Liver (tissue), 9 donors: ENCODE measurements around the gene B3GALNT1. TPM values are rescaled to one million over a fixed set of nuclear protein-coding genes. Genes with fewer than 3 reads are reported as not detected.

Experiments used
- DNase-seq: peaks from one replicate; pipeline ENCODE4 v3.0.0-alpha.2; 2017; ENCODE audit warnings: low spot score
- H3K27ac ChIP-seq, 2 donors: one replicate each; pipeline ENCODE4 v1.7.0; 2013; ENCODE audit warnings: inconsistent platforms in 2 of 2, low read length in 2 of 2, control low read depth in 1 of 2, low read depth in 1 of 2, mild to moderate bottlenecking in 1 of 2
- H3K27me3 ChIP-seq, 4 donors: one replicate each; pipeline versions ENCODE4 v1.6.1 to v1.7.0; 2013; ENCODE audit warnings: low read length in 3 of 4, inconsistent platforms in 1 of 4, mild to moderate bottlenecking in 1 of 4, moderate library complexity in 1 of 4; ENCODE audit not compliant: control insufficient read depth in 4 of 4, insufficient read depth in 4 of 4
- H3K36me3 ChIP-seq, 4 donors: one replicate each; pipeline versions ENCODE4 v1.6.1 to v1.7.0; 2013; ENCODE audit warnings: low read length in 3 of 4, mild to moderate bottlenecking in 3 of 4, low read depth in 1 of 4, moderate library complexity in 1 of 4; ENCODE audit not compliant: control insufficient read depth in 4 of 4, insufficient read depth in 3 of 4
- H3K4me1 ChIP-seq, 4 donors: one replicate each; pipeline versions ENCODE4 v1.6.1 to v1.7.0; 2013; ENCODE audit warnings: low read length in 3 of 4, mild to moderate bottlenecking in 3 of 4, moderate library complexity in 1 of 4; ENCODE audit not compliant: control insufficient read depth in 4 of 4, insufficient read depth in 4 of 4
- H3K4me3 ChIP-seq, 3 donors: one replicate each; pipeline versions ENCODE4 v1.6.1 to v1.7.0; 2013; ENCODE audit warnings: low read length in 3 of 3, control low read depth in 1 of 3, low read depth in 1 of 3, mild to moderate bottlenecking in 1 of 3
- H3K9ac ChIP-seq, 2 donors: one replicate each; pipeline ENCODE4 v1.7.0; 2013; ENCODE audit warnings: low read length in 2 of 2, mild to moderate bottlenecking in 2 of 2, moderate library complexity in 2 of 2, control low read depth in 1 of 2, low read depth in 1 of 2
- H3K9me3 ChIP-seq, 4 donors: one replicate each; pipeline versions ENCODE4 v1.6.1 to v1.7.0; 2013; ENCODE audit warnings: low read length in 3 of 4; ENCODE audit not compliant: control insufficient read depth in 4 of 4
- EGR1 ChIP-seq, 2 donors: IDR thresholded peaks; 2 replicates each; pipeline ENCODE4 v1.6.1; 2016 to 2018; ENCODE audit warnings: antibody characterized with exemption in 2 of 2, low read depth in 2 of 2
- FOXA1 ChIP-seq: IDR thresholded peaks from 2 replicates; pipeline ENCODE4 v1.6.1; 2016; ENCODE audit warnings: antibody characterized with exemption
- FOXA2 ChIP-seq: IDR thresholded peaks from 2 replicates; pipeline ENCODE4 v1.6.1; 2016; ENCODE audit warnings: antibody characterized with exemption
- GABPA ChIP-seq, 2 donors: IDR thresholded peaks in 1 of 2; conservative IDR thresholded peaks in 1 of 2; 2 replicates each; pipeline ENCODE4 v1.6.1; 2016; ENCODE audit warnings: antibody characterized with exemption in 2 of 2, mild to moderate bottlenecking in 1 of 2, moderate library complexity in 1 of 2
- HNF4A ChIP-seq, 2 donors: conservative IDR thresholded peaks; 2 replicates each; pipeline ENCODE4 v1.6.1; 2016; ENCODE audit warnings: antibody characterized with exemption in 2 of 2, mild to moderate bottlenecking in 2 of 2
- HNF4G ChIP-seq: IDR thresholded peaks from 2 replicates; pipeline ENCODE4 v1.6.1; 2016; ENCODE audit warnings: antibody characterized with exemption
- JUND ChIP-seq, 2 donors: IDR thresholded peaks; 2 replicates each; pipeline ENCODE4 v1.6.1; 2016; ENCODE audit warnings: antibody characterized with exemption in 2 of 2
- NR2F2 ChIP-seq: IDR thresholded peaks from 2 replicates; pipeline ENCODE4 v1.6.1; 2016; ENCODE audit warnings: antibody characterized with exemption
- RAD21 ChIP-seq, 2 donors: IDR thresholded peaks; 2 replicates each; pipeline ENCODE4 v1.6.1; 2016; ENCODE audit warnings: antibody characterized with exemption in 2 of 2, mild to moderate bottlenecking in 2 of 2
- RXRA ChIP-seq, 2 donors: IDR thresholded peaks; 2 replicates each; pipeline ENCODE4 v1.6.1; 2017 to 2018; ENCODE audit warnings: antibody characterized with exemption in 2 of 2, mild to moderate bottlenecking in 1 of 2
- SP1 ChIP-seq: IDR thresholded peaks from 2 replicates; pipeline ENCODE4 v1.6.1; 2018; ENCODE audit warnings: antibody characterized with exemption, mild to moderate bottlenecking
- TAF1 ChIP-seq: conservative IDR thresholded peaks from 2 replicates; pipeline ENCODE4 v1.6.1; 2016; ENCODE audit warnings: antibody characterized with exemption, mild to moderate bottlenecking
- YY1 ChIP-seq: IDR thresholded peaks from 2 replicates; pipeline ENCODE4 v1.6.1; 2016; ENCODE audit warnings: antibody characterized with exemption, mild to moderate bottlenecking
- ZBTB33 ChIP-seq: IDR thresholded peaks from 2 replicates; pipeline ENCODE4 v1.6.1; 2016; ENCODE audit warnings: antibody characterized with exemption
- WGBS: extraction: QIAGEN DNeasy Blood & Tissue Kit; methylation state at CpG from one replicate; pipeline ENCODE4 v1.1.7; 2013; 5-methylcytosine and 5-hydroxymethylcytosine counted together
- polyA plus RNA-seq, 2 donors: library from polyadenylated mRNA; stranded (reverse) in 1 of 2; unstranded in 1 of 2; fragments of 200-250 nt in 1 of 2; fragments of >200 nt in 1 of 2; fragmentation: Nextera tagmentation in 1 of 2; extraction: Ambion mirVana in 1 of 2; gene quantifications; one replicate each; pipeline versions ENCODE4 v1.2.1 to v1.2.3, GENCODE V29; 2013 to 2015
- total RNA-seq, 2 donors: library from RNA; depleted of rRNA; stranded (reverse); fragments of >200 nt; gene quantifications; one replicate each; pipeline ENCODE4 v1.2.3, GENCODE V29; 2014
- TF ChIP-seq, protein P1 (sequence below): IDR thresholded peaks from 2 replicates; pipeline ENCODE4 v1.6.1; 2016; ENCODE audit warnings: antibody characterized with exemption
- TF ChIP-seq, protein P2 (sequence below): fragments of 150-350 bp; IDR thresholded peaks from 2 replicates; pipeline ENCODE4 v1.5.1; 2017; ENCODE audit warnings: improper control_type of control experiment, low read depth, low read length; ENCODE audit not compliant: missing input control
- TF ChIP-seq, protein P3 (sequence below): IDR thresholded peaks from 2 replicates; pipeline ENCODE4 v1.6.1; 2016; ENCODE audit warnings: antibody characterized with exemption, mild to moderate bottlenecking
- donor health status: healthy.
- donor health status: healthy.
- donor health status: healthy.
- donor health status: healthy.
- donor health status: healthy.

Gene B3GALNT1
- total and polyA plus RNA-seq, 4 donors, result 0.56 to 23.7 (median 1.00) TPM

GRCh38 chr3:161148832-161149475, 43.8 kb upstream of the B3GALNT1 start:
- Histone ChIP-seq H3K27ac (no peak overlapping the region), H3K9me3 (no peaks in the 10 kb centered on the region), H3K27me3 (no peaks in the 10 kb centered on the region), H3K4me3 (no peak overlapping the region), H3K9ac (no peak overlapping the region), H3K4me1 (no peaks in the 10 kb centered on the region), H3K36me3 (no peaks in the 10 kb centered on the region)
- no peak for DNase-seq
- WGBS, result 94% methylated on average over 4 of the region's 4 CpGs
- TF ChIP-seq GABPA (IDR thresholded peaks at IDR 0.05 in 1 of 2, conservative IDR thresholded peaks at IDR 0.05 in 1 of 2) (no peak), RXRA (IDR thresholded peaks at IDR 0.05) (no peak), YY1 (no peak)

DNA sequence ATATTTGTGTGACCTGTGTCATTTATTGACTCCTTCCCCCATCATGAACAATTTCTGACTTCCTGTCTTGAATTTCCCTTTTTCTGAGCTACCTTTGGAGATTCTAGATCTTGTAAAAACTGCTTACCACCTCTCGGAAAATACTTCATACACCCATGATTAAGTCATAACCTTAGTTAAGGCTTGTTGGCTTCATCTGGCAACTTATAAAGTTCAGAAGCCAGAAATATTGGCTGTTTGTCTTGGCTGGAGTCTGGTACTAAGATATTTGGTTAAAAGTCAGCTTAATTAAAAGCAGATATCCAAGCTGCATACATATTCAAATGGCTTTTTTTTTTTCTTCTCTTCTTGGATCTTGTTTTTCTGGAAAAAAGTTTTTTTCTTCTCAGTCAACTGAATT, 37.3 kb upstream of the B3GALNT1 start:
- Histone ChIP-seq H3K9me3 (no peaks in the 10 kb centered on the region), H3K9ac (no peak overlapping the region), H3K4me1 (no peaks in the 10 kb centered on the region), H3K4me3 (no peak overlapping the region), H3K27me3 (no peaks in the 10 kb centered on the region), H3K36me3 (no peaks in the 10 kb centered on the region), H3K27ac (no peak overlapping the region)
- TF ChIP-seq ZBTB33 (no peak), GABPA (IDR thresholded peaks at IDR 0.05 in 1 of 2, conservative IDR thresholded peaks at IDR 0.05 in 1 of 2) (no peak), SP1 (no peak), TAF1 (no peak), HNF4A (conservative IDR thresholded peaks at IDR 0.05) (no peak), JUND (IDR thresholded peaks at IDR 0.05) (no peak), FOXA1 (no peak), NR2F2 (no peak), RXRA (IDR thresholded peaks at IDR 0.05) (no peak), HNF4G (no peak)
- TF ChIP-seq, protein P1, sequence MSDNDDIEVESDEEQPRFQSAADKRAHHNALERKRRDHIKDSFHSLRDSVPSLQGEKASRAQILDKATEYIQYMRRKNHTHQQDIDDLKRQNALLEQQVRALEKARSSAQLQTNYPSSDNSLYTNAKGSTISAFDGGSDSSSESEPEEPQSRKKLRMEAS, result no peak
- TF ChIP-seq, protein P2, sequence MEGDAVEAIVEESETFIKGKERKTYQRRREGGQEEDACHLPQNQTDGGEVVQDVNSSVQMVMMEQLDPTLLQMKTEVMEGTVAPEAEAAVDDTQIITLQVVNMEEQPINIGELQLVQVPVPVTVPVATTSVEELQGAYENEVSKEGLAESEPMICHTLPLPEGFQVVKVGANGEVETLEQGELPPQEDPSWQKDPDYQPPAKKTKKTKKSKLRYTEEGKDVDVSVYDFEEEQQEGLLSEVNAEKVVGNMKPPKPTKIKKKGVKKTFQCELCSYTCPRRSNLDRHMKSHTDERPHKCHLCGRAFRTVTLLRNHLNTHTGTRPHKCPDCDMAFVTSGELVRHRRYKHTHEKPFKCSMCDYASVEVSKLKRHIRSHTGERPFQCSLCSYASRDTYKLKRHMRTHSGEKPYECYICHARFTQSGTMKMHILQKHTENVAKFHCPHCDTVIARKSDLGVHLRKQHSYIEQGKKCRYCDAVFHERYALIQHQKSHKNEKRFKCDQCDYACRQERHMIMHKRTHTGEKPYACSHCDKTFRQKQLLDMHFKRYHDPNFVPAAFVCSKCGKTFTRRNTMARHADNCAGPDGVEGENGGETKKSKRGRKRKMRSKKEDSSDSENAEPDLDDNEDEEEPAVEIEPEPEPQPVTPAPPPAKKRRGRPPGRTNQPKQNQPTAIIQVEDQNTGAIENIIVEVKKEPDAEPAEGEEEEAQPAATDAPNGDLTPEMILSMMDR, result no peak
- 66% methylated on average over 1 of the region's 1 CpG for WGBS
- no peak for DNase-seq

DNA sequence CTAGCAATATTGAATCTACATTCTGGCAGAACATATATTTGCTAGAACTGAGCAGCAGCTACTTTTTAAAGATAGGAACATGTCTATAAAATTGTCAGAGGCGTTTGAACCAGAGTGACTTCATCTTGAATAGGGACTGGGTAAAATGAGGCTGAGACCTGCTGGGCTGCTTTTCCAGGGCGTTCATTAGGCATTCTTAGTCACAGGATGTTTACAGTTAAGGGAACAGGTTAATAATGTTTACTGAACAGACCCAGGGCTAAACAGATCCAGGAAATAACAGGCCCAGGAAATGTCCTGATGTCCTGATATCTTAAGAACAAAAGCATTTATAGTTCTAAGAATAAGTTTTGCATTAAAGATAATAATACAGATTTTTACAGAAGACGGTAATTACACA, 34.5 kb upstream of the B3GALNT1 start:
- H3K27me3 ChIP-seq, result no peaks in the 10 kb centered on the region
- WGBS, result 75% methylated on average over 3 of the region's 3 CpGs
- H3K4me1 ChIP-seq, result no peaks in the 10 kb centered on the region
- no peak overlapping the region for H3K9ac ChIP-seq
- no peak overlapping the region for H3K4me3 ChIP-seq
- H3K9me3 ChIP-seq, result no peaks in the 10 kb centered on the region
- DNase-seq, result no peak
- H3K27ac ChIP-seq, result no peak overlapping the region
- H3K36me3 ChIP-seq, result no peaks in the 10 kb centered on the region
- TF ChIP-seq EGR1 (IDR thresholded peaks at IDR 0.05; ENCODE audit: low read depth in 2 of 2), result no peak
- no peak for TF ChIP-seq SP1
- TF ChIP-seq, protein P1, result no peak
- no peak for TF ChIP-seq GABPA (IDR thresholded peaks at IDR 0.05 in 1 of 2, conservative IDR thresholded peaks at IDR 0.05 in 1 of 2)
- TF ChIP-seq ZBTB33, result no peak
- no peak for TF ChIP-seq JUND (IDR thresholded peaks at IDR 0.05)
- no peak for TF ChIP-seq TAF1
- TF ChIP-seq HNF4A (conservative IDR thresholded peaks at IDR 0.05), result no peak
- no peak for TF ChIP-seq YY1
- no peak for TF ChIP-seq FOXA1
- TF ChIP-seq, protein P3, sequence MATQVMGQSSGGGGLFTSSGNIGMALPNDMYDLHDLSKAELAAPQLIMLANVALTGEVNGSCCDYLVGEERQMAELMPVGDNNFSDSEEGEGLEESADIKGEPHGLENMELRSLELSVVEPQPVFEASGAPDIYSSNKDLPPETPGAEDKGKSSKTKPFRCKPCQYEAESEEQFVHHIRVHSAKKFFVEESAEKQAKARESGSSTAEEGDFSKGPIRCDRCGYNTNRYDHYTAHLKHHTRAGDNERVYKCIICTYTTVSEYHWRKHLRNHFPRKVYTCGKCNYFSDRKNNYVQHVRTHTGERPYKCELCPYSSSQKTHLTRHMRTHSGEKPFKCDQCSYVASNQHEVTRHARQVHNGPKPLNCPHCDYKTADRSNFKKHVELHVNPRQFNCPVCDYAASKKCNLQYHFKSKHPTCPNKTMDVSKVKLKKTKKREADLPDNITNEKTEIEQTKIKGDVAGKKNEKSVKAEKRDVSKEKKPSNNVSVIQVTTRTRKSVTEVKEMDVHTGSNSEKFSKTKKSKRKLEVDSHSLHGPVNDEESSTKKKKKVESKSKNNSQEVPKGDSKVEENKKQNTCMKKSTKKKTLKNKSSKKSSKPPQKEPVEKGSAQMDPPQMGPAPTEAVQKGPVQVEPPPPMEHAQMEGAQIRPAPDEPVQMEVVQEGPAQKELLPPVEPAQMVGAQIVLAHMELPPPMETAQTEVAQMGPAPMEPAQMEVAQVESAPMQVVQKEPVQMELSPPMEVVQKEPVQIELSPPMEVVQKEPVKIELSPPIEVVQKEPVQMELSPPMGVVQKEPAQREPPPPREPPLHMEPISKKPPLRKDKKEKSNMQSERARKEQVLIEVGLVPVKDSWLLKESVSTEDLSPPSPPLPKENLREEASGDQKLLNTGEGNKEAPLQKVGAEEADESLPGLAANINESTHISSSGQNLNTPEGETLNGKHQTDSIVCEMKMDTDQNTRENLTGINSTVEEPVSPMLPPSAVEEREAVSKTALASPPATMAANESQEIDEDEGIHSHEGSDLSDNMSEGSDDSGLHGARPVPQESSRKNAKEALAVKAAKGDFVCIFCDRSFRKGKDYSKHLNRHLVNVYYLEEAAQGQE, result no peak
- TF ChIP-seq FOXA2, result no peak
- no peak for TF ChIP-seq RAD21 (IDR thresholded peaks at IDR 0.05)
